Measurements from ENCODE around the gene ITGA11. TPM values are rescaled to one million over a fixed set of nuclear protein-coding genes. Genes with fewer than 3 reads are reported as not detected.

The ITGA11 gene
- total RNA-seq, 4 donors from 2014 or later, result 0.83 to 3.6 (median 2.0) TPM

DNA sequence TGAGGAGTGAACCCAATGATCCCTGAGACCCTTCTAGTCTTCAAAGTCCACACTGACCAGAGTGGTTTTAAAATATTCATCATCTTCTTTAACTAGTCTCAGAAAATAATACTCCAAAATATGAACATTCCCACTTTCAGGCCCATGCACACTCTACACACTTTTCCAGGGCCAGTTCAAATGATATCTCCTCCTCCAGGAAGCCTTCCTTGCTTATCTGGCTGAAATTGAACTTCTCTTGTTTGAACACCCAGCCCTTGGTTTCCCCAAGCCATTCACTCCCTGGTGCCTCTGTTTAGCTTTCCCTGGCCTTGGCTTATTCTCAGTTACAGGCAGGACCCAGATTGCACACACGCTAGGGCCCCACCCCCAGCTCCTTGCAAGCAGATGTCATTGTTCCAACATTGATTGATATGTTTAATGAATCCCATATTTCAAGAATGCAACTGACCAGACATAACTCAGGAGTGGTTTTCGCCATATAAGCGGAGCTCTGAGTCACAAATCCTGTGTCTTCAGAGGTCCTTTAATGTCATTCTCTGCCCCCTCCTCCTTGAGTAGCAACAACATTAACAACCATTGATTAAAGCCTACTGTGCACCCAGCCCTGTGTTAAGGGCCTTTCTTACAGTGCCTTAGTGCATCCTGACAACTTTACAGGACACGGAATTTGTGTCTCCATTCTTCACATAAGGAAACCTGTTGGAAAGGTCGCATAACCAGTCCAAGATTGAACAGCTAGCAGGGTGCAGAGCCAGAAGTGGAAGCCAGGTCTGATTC, 2.1 kb downstream of the ITGA11 start:
- H3K4me1 ChIP-seq, result peaks cover 17% of the 10 kb centered on the region
- WGBS, result 87% methylated on average over 4 of the region's 5 CpGs
- DNase-seq (ENCODE audit: low spot score in 2 of 2), result no peak
- TF ChIP-seq POLR2A (IDR thresholded peaks at IDR 0.05) (no peak), EP300 (IDR thresholded peaks at IDR 0.05) (no peak), POLR2AphosphoS5 (IDR thresholded peaks at IDR 0.05) (no peak)
- TF ChIP-seq, protein P1, sequence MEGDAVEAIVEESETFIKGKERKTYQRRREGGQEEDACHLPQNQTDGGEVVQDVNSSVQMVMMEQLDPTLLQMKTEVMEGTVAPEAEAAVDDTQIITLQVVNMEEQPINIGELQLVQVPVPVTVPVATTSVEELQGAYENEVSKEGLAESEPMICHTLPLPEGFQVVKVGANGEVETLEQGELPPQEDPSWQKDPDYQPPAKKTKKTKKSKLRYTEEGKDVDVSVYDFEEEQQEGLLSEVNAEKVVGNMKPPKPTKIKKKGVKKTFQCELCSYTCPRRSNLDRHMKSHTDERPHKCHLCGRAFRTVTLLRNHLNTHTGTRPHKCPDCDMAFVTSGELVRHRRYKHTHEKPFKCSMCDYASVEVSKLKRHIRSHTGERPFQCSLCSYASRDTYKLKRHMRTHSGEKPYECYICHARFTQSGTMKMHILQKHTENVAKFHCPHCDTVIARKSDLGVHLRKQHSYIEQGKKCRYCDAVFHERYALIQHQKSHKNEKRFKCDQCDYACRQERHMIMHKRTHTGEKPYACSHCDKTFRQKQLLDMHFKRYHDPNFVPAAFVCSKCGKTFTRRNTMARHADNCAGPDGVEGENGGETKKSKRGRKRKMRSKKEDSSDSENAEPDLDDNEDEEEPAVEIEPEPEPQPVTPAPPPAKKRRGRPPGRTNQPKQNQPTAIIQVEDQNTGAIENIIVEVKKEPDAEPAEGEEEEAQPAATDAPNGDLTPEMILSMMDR (IDR thresholded peaks at IDR 0.05), result no peak
- H3K27ac ChIP-seq, result no peak overlapping the region
- H3K9me3 ChIP-seq, result no peaks in the 10 kb centered on the region
- H3K27me3 ChIP-seq, result peaks cover 37% of the 10 kb centered on the region
- H3K36me3 ChIP-seq, result no peaks in the 10 kb centered on the region
- H3K4me3 ChIP-seq, result no peak overlapping the region

DNA sequence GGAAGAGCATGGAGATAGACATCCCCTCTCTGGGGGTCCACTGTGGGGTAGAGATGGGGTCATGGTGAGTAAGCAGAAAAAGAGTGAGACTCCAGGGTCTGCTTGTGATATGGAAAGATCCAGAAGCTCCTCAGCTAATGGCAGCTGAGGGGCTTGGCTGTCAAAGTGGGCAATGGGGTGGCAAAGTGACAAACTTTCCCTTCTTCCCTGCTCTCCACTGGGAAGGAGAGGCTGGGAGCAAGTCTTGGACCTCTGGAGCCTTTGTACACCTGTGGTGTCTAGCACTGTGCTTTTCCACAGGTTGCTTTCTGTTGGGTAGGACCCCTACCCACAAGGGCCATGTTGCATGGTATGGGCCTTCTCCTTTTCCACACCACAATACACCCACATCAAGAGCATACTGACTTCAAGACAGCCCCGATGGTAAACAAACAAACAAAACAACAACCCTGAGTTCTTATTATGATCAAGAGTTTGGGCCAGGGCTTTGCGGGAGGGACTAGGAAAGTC, 3.5 kb downstream of the ITGA11 start:
- WGBS, result 87% methylated on average over 2 of the region's 2 CpGs
- Histone ChIP-seq H3K27ac (no peak overlapping the region), H3K9me3 (no peaks in the 10 kb centered on the region), H3K4me1 (peaks cover 17% of the 10 kb centered on the region), H3K36me3 (no peaks in the 10 kb centered on the region), H3K27me3 (peaks cover 30% of the 10 kb centered on the region), H3K4me3 (no peak overlapping the region)
- DNase-seq (ENCODE audit: low spot score in 2 of 2), result peak; percentile 11 to 43
- TF ChIP-seq POLR2AphosphoS5 (IDR thresholded peaks at IDR 0.05) (no peak), POLR2A (IDR thresholded peaks at IDR 0.05) (no peak)
- TF ChIP-seq, protein P1 (IDR thresholded peaks at IDR 0.05), result no peak

DNA sequence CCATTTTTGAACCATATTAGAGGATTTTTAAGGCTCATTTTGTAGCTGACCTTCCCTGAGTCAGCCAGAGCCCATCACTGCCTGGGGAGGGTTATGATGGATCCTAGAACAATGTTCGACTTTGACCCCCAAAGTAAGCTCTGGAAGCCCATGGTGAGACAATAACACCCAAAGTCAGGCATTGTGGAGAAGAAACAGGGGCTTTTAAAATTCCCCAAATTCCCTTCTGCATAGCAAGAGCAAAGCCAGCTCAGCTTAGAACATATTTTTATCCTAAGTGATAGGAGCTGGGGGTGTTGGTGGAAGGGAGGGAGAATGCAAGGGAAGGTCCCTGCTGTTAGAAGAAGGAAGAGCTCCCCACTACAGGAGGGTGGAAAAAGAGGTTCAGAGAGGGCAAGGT, 4.0 kb downstream of the ITGA11 start:
- Histone ChIP-seq H3K4me1 (peaks cover 17% of the 10 kb centered on the region), H3K4me3 (no peak overlapping the region), H3K27me3 (peaks cover 27% of the 10 kb centered on the region), H3K9me3 (no peaks in the 10 kb centered on the region), H3K36me3 (no peaks in the 10 kb centered on the region), H3K27ac (no peak overlapping the region)
- no peak for DNase-seq (ENCODE audit: low spot score in 2 of 2)
- 93% methylated on average over 1 of the region's 1 CpG for WGBS
- TF ChIP-seq, protein P1 (IDR thresholded peaks at IDR 0.05), result no peak
- TF ChIP-seq POLR2A (IDR thresholded peaks at IDR 0.05) (no peak), EP300 (IDR thresholded peaks at IDR 0.05) (no peak), POLR2AphosphoS5 (IDR thresholded peaks at IDR 0.05) (no peak)

DNA sequence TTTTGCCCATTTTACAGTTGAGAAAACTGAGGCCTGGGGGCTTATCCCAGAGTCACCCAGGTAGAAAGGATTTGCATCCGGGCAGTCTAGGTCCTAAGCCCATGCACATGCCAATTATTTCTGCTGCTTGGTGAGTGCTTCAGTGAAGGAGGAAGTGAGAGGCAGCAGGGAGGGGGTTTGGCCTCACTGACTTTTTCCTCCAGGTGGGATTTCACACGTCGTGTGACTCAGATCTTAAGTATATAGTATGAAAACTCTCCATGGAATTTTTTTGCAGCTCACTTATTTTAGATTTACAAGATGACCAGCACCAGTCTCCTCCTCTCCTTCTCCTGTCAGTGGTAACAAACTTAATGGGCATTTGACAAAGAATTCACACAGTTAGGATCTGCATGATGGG, 4.6 kb downstream of the ITGA11 start:
- DNase-seq (ENCODE audit: low spot score in 2 of 2), result peak in 1 of 2 donors; percentile 8
- TF ChIP-seq, protein P1 (IDR thresholded peaks at IDR 0.05), result no peak
- TF ChIP-seq EP300 (IDR thresholded peaks at IDR 0.05), result no peak
- TF ChIP-seq POLR2A (IDR thresholded peaks at IDR 0.05), result no peak
- no peak for TF ChIP-seq POLR2AphosphoS5 (IDR thresholded peaks at IDR 0.05)
- no peaks in the 10 kb centered on the region for H3K9me3 ChIP-seq
- H3K4me3 ChIP-seq, result no peak overlapping the region
- no peak overlapping the region for H3K27ac ChIP-seq
- peaks cover 21% of the 10 kb centered on the region for H3K27me3 ChIP-seq
- H3K4me1 ChIP-seq, result peaks cover 17% of the 10 kb centered on the region
- H3K36me3 ChIP-seq, result no peaks in the 10 kb centered on the region
- 63% methylated on average over 3 of the region's 3 CpGs for WGBS

DNA sequence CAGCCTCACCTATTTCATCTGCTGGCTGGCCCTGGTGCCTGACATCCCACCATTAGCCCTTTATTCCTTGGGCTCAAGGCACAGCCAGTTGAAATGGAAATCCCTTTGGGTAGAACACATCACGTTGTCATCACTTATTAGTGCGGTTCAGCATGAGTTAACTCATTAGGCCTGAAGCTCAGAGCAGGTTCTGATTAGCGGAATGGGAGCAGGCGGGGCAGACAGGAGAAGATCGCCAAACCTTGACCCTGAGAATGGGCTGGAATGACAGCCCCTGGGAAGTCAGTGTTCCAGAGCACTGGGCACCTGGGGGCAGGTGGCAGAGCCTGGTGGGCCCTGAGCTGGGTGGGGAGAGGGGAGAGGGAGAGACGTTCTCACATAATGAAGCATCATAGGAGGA, 5.8 kb downstream of the ITGA11 start:
- Histone ChIP-seq H3K27me3 (peaks cover 9% of the 10 kb centered on the region), H3K27ac (peak overlapping the region; percentile 6), H3K4me3 (no peak overlapping the region), H3K9me3 (no peaks in the 10 kb centered on the region), H3K36me3 (no peaks in the 10 kb centered on the region), H3K4me1 (peaks cover 4% of the 10 kb centered on the region)
- DNase-seq (ENCODE audit: low spot score in 2 of 2), result no peak
- TF ChIP-seq, protein P1 (IDR thresholded peaks at IDR 0.05), result no peak
- TF ChIP-seq EP300 (IDR thresholded peaks at IDR 0.05) (no peak), POLR2AphosphoS5 (IDR thresholded peaks at IDR 0.05) (no peak), POLR2A (IDR thresholded peaks at IDR 0.05) (no peak)
- WGBS, result 93% methylated on average over 6 of the region's 6 CpGs

Data from suprapubic skin (tissue), 4 donors.